Lower leg skin (tissue), 3 donors: Measurements from ENCODE around the gene COL9A3.

Source experiments
- CTCF ChIP-seq, 3 donors: fragments of 450-650 bp; IDR thresholded peaks; one replicate each; pipeline ENCODE4 v1.5.1; 2016; ENCODE audit warnings: antibody characterized with exemption in 3 of 3, mild to moderate bottlenecking in 3 of 3, moderate library complexity in 2 of 3
- POLR2A ChIP-seq, 2 donors: fragments of 450-650 bp; IDR thresholded peaks; one replicate each; pipeline ENCODE4 v1.6.1; 2016 to 2017; ENCODE audit warnings: antibody characterized with exemption in 2 of 2, mild to moderate bottlenecking in 1 of 2, moderate library complexity in 1 of 2

GRCh38 chr20:62888406-62888805 is 71.6 kb downstream of the COL9A3 start:
- TF ChIP-seq CTCF (IDR thresholded peaks at IDR 0.05) = no peak
- no peak for TF ChIP-seq POLR2A (IDR thresholded peaks at IDR 0.05)
